K562 (cell line): ENCODE results near the gene MSANTD1. TPM values are rescaled to one million over a fixed set of nuclear protein-coding genes. Genes with fewer than 3 reads are reported as not detected.

Experiments
- HEY1 ChIP-seq: fragments of 250-450 bp; sonication (Bioruptor Pico); IDR thresholded peaks from 2 replicates; pipeline ENCODE4 v1.5.0; 2020; ENCODE audit warnings: mild to moderate bottlenecking, moderate library complexity, borderline replicate concordance
- MLLT1 ChIP-seq, 2 experiments: fragments of 450-650 bp; IDR thresholded peaks; 2 replicates each; pipeline ENCODE4 v1.6.1; 2016
- MYC ChIP-seq, 2 experiments: fragments of 250-450 bp in 1 of 2; sonication (Bioruptor Pico) in 1 of 2; IDR thresholded peaks; 2 replicates each; pipeline versions ENCODE4 v1.5.1 to v1.6.1; 2012 to 2021; ENCODE audit warnings: low read depth in 2 of 2, borderline replicate concordance in 1 of 2, improper control_type of control experiment in 1 of 2, low read length in 1 of 2, mild to moderate bottlenecking in 1 of 2, moderate library complexity in 1 of 2
- POLR3G ChIP-seq: IDR thresholded peaks from 2 replicates; pipeline ENCODE4 v1.6.1; 2011; ENCODE audit not compliant: insufficient read length, insufficient replicate concordance; ENCODE audit errors: extremely low read depth
- polyA plus RNA-seq, 8 experiments: library from polyadenylated mRNA; depleted of rRNA in 4 of 8; stranded (reverse) in 5 of 8; unstranded in 3 of 8; fragments of >200 nt; fragmentation: Nextera tagmentation in 2 of 8; fragmentation: Illumina TruSeq in 1 of 8; extraction: Ambion mirVana in 2 of 8; extraction: Trizol in 1 of 8; gene quantifications; 2 replicates each; pipeline versions ENCODE4 v1.2.1 to v1.2.3, GENCODE V29; 2011 to 2014; ENCODE audit warnings: inconsistent platforms in 1 of 8, missing spikeins in 1 of 8
- total RNA-seq, 7 experiments: library from RNA; depleted of rRNA in 6 of 7; stranded (reverse); fragments of >200 nt in 6 of 7; fragmentation: Illumina TruSeq in 2 of 7; extraction: Trizol in 2 of 7; gene quantifications; 2 replicates each; pipeline versions ENCODE4 v1.2.1 to v1.2.3, GENCODE V29; 2011 to 2021; ENCODE audit warnings: low replicate concordance in 1 of 7
- TF ChIP-seq, protein P1 (sequence below): sonication (generic); formaldehyde crosslinking; IDR thresholded peaks from 2 replicates; pipeline ENCODE4 v1.8.1; 2023; ENCODE audit warnings: missing genetic modification reagents, mild to moderate bottlenecking, borderline replicate concordance

MSANTD1 gene
- total and polyA plus RNA-seq, 9 of the 15 experiments (the other 6 are each of a cell fraction or from before 2014, with no cell fraction given), result 0.04 to 0.09 (median 0.07) TPM; not detected in 6

DNA sequence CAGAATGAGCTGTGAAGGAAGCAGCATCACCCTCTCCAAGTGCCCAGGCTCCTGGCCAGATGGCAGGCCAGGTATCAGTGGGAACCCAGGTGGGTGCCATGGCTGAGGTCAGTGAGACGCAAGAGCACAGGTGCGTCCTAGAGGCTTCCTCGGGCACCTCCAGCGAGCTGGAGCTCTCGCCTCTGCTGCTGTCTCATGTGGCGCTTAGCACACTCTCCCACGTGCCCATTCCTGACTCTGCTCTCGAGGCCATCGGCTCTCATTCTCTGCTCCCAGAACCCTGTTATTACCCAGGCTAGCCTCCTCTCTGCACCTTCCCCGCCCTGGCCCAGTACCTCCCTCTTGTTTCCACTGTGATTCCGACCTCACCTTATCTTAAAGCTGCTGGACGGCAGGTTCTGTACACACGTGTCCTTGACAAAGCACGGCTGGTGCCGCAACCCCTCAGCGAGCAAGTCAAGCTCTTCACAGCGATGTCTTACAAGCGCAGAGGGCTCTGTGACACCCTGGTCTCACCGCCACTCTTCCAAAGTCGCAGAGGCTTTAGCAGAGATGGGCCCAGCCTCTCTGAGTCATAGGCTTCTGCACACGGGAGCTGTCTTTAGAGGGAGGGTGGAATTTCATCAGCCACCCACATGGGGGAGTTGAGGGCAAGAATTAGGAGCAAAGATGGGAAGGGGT lies 15.4 kb upstream of the MSANTD1 start (continued):
- TF ChIP-seq HEY1 (CRISPR knock-in tag), result no peak
- no peak for TF ChIP-seq POLR3G
- TF ChIP-seq MYC (IDR thresholded peaks at IDR 0.05; ENCODE audit: low read depth, low read length), result peak; percentile 35; the same call in 1 of the 2 replicates
- no peak for TF ChIP-seq MYC (CRISPR knock-in tag; IDR thresholded peaks at IDR 0.05; ENCODE audit: borderline replicate concordance, low read depth)
- TF ChIP-seq, protein P1, sequence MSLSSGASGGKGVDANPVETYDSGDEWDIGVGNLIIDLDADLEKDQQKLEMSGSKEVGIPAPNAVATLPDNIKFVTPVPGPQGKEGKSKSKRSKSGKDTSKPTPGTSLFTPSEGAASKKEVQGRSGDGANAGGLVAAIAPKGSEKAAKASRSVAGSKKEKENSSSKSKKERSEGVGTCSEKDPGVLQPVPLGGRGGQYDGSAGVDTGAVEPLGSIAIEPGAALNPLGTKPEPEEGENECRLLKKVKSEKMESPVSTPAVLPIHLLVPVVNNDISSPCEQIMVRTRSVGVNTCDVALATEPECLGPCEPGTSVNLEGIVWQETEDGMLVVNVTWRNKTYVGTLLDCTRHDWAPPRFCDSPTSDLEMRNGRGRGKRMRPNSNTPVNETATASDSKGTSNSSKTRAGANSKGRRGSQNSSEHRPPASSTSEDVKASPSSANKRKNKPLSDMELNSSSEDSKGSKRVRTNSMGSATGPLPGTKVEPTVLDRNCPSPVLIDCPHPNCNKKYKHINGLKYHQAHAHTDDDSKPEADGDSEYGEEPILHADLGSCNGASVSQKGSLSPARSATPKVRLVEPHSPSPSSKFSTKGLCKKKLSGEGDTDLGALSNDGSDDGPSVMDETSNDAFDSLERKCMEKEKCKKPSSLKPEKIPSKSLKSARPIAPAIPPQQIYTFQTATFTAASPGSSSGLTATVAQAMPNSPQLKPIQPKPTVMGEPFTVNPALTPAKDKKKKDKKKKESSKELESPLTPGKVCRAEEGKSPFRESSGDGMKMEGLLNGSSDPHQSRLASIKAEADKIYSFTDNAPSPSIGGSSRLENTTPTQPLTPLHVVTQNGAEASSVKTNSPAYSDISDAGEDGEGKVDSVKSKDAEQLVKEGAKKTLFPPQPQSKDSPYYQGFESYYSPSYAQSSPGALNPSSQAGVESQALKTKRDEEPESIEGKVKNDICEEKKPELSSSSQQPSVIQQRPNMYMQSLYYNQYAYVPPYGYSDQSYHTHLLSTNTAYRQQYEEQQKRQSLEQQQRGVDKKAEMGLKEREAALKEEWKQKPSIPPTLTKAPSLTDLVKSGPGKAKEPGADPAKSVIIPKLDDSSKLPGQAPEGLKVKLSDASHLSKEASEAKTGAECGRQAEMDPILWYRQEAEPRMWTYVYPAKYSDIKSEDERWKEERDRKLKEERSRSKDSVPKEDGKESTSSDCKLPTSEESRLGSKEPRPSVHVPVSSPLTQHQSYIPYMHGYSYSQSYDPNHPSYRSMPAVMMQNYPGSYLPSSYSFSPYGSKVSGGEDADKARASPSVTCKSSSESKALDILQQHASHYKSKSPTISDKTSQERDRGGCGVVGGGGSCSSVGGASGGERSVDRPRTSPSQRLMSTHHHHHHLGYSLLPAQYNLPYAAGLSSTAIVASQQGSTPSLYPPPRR (CRISPR knock-in tag), result no peak
- TF ChIP-seq MLLT1 (IDR thresholded peaks at IDR 0.05), result 0 out of 4 replicates have a peak, but pooled peaks of 1 of the 2 experiments have one; percentile 55
